Neural cell (in vitro differentiated cells): Measurements from ENCODE around the gene RAB3IP. TPM values are rescaled to one million over a fixed set of nuclear protein-coding genes. Genes with fewer than 3 reads are reported as not detected.

Experiments
- H2AFZ ChIP-seq: fragments of 200-600, 300-800 bp; sonication (generic), shearing (Covaris generic); 2 replicates; pipeline ENCODE4 v1.6.0; 2014; ENCODE audit warnings: low read depth, mild to moderate bottlenecking, antibody characterized with exemption, low read length, moderate library complexity
- H3F3A ChIP-seq: fragments of 200-600 bp; shearing (Covaris generic); 2 replicates; pipeline ENCODE4 v1.6.1; 2016; ENCODE audit warnings: mild to moderate bottlenecking, moderate library complexity, mixed read lengths, antibody characterized with exemption, low read length; ENCODE audit not compliant: insufficient read depth, poor library complexity, severe bottlenecking
- H3K27ac ChIP-seq: fragments of 200-600, 300-800 bp; sonication (generic), shearing (Covaris generic); 2 replicates; pipeline ENCODE4 v1.5.1; 2014; ENCODE audit warnings: mild to moderate bottlenecking, low read length, moderate library complexity
- H3K27me3 ChIP-seq: fragments of 300-800, 200-600 bp; sonication (generic), shearing (Covaris generic); 2 replicates; pipeline ENCODE4 v1.6.0; 2014; ENCODE audit warnings: mild to moderate bottlenecking, low read depth, low read length, moderate library complexity; ENCODE audit not compliant: insufficient read depth
- H3K36me3 ChIP-seq: fragments of 300-800, 200-600 bp; sonication (generic), shearing (Covaris generic); 2 replicates; pipeline ENCODE4 v1.5.1; 2014; ENCODE audit warnings: mild to moderate bottlenecking, antibody characterized with exemption, low read length, moderate library complexity; ENCODE audit not compliant: insufficient read depth
- H3K4me2 ChIP-seq: fragments of 300-800, 200-600 bp; sonication (generic), shearing (Covaris generic); 2 replicates; pipeline ENCODE4 v1.6.0; 2014; ENCODE audit warnings: mild to moderate bottlenecking, low read length
- H3K4me3 ChIP-seq: fragments of 300-800, 200-600 bp; sonication (generic), shearing (Covaris generic); 2 replicates; pipeline ENCODE4 v1.5.1; 2014; ENCODE audit warnings: mild to moderate bottlenecking, low read length, moderate library complexity
- H3K79me2 ChIP-seq: fragments of 200-600 bp; shearing (Covaris generic); replicated peaks from 2 replicates; pipeline ENCODE4 v1.6.0; 2014; ENCODE audit warnings: mild to moderate bottlenecking, low read length, moderate library complexity; ENCODE audit not compliant: insufficient read depth
- H3K9ac ChIP-seq: fragments of 300-800, 200-600 bp; sonication (generic), shearing (Covaris generic); 2 replicates; pipeline ENCODE4 v1.6.1; 2016; ENCODE audit warnings: mild to moderate bottlenecking, low read length, mixed read lengths
- H3K9me2 ChIP-seq: fragments of 200-600 bp; shearing (Covaris generic); 2 replicates; pipeline ENCODE4 v1.6.1; 2016; ENCODE audit warnings: mild to moderate bottlenecking, low read length, mixed read lengths; ENCODE audit not compliant: insufficient read depth
- H3K9me3 ChIP-seq: fragments of 200-600, 300-800 bp; sonication (generic), shearing (Covaris generic); 2 replicates; pipeline ENCODE4 v1.6.1; 2016; ENCODE audit warnings: mild to moderate bottlenecking, mixed run types, low read length, moderate library complexity, mixed read lengths
- H4K20me1 ChIP-seq: fragments of 200-600 bp; shearing (Covaris generic); 2 replicates; pipeline ENCODE4 v1.6.1; 2016; ENCODE audit warnings: mild to moderate bottlenecking, mixed run types; ENCODE audit not compliant: insufficient read depth
- EP300 ChIP-seq: fragments of 450-650 bp; conservative IDR thresholded peaks from 2 replicates; pipeline ENCODE4 v1.6.1; 2014; ENCODE audit warnings: antibody characterized with exemption, mild to moderate bottlenecking, moderate library complexity; ENCODE audit not compliant: poor library complexity, severe bottlenecking
- EZH2 ChIP-seq: fragments of 200-600, 300-800 bp; shearing (Covaris generic), sonication (generic); IDR thresholded peaks from 2 replicates; pipeline ENCODE4 v1.6.1; 2014; ENCODE audit warnings: antibody characterized with exemption, low read length, borderline replicate concordance, mild to moderate bottlenecking; ENCODE audit not compliant: insufficient read depth, poor library complexity, severe bottlenecking
- MXI1 ChIP-seq: fragments of 450-650 bp; conservative IDR thresholded peaks from 2 replicates; pipeline ENCODE4 v1.6.1; 2014; ENCODE audit warnings: antibody characterized with exemption, mild to moderate bottlenecking; ENCODE audit not compliant: poor library complexity, severe bottlenecking
- POLR2AphosphoS5 ChIP-seq: IDR thresholded peaks from 2 replicates; pipeline ENCODE4 v1.6.1; 2012
- RAD21 ChIP-seq: fragments of 450-650 bp; conservative IDR thresholded peaks from 2 replicates; pipeline ENCODE4 v1.6.1; 2014; ENCODE audit warnings: antibody characterized with exemption, mild to moderate bottlenecking, moderate library complexity
- SMC3 ChIP-seq: fragments of 450-650 bp; conservative IDR thresholded peaks from 2 replicates; pipeline ENCODE4 v1.6.1; 2014; ENCODE audit warnings: antibody characterized with exemption, mild to moderate bottlenecking, moderate library complexity; ENCODE audit not compliant: poor library complexity
- TAF1 ChIP-seq: IDR thresholded peaks from 2 replicates; pipeline ENCODE4 v1.6.1; 2012; ENCODE audit warnings: low read depth
- polyA plus RNA-seq: library from polyadenylated mRNA; depleted of rRNA; stranded (reverse); fragments of >200 nt; gene quantifications from 2 replicates; pipeline ENCODE4 v1.2.3, GENCODE V29; 2014
- TF ChIP-seq, protein P1 (sequence below): fragments of 450-650 bp; IDR thresholded peaks from 2 replicates; pipeline ENCODE4 v1.5.1; 2014; ENCODE audit warnings: antibody characterized with exemption, mild to moderate bottlenecking, moderate library complexity; ENCODE audit not compliant: poor library complexity, severe bottlenecking
- TF ChIP-seq, protein P2 (sequence below): IDR thresholded peaks from 2 replicates; pipeline ENCODE4 v1.6.1; 2012; ENCODE audit warnings: borderline replicate concordance

The RAB3IP gene
- polyA plus RNA-seq, 1 donor from 2014 or later: 24.6 TPM

DNA sequence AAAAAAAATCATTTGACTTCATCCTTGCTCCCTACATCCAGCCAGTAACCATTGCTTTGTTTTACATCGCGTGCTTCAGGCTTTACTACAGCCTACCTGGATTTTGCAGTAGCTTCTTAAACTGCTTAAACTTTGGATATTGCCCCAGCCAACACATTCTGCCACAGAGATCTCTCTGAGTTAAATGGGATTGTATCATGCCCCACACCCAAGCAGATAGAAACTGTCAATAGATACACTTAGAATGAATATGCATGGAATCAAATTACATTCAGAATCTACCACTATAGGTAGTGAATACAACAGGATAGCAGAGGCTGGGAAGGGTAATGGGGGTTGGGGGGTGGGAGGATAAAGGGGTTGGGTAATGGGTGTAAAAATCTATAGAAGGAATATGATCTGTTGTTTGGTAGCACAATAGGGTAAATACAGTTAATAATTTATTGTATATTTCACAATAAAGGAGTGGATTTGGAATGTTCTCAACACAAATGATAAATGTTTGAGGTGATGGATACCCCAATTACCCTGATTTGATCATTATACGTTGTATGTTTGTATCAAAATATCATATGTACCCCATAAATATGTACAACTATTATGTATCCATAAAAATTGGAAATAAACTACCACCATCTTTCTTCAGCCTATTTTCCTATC, 83.7 kb downstream of the RAB3IP start:
- H3K9me3 ChIP-seq: no peaks in the 10 kb centered on the region
- no peaks in the 10 kb centered on the region for H3K36me3 ChIP-seq
- no peak overlapping the region for H3K9ac ChIP-seq
- TF ChIP-seq TAF1 (no peak), EZH2 (no peak), EP300 (no peak)
- H3K4me3 ChIP-seq: no peak overlapping the region
- H3K79me2 ChIP-seq: no peaks in the 10 kb centered on the region
- H2AFZ ChIP-seq: no peak overlapping the region
- H3K4me2 ChIP-seq: no peak overlapping the region
- H3K9me2 ChIP-seq: no peaks in the 10 kb centered on the region
- H4K20me1 ChIP-seq: no peaks in the 10 kb centered on the region
- H3K27me3 ChIP-seq: no peaks in the 10 kb centered on the region
- no peak overlapping the region for H3K27ac ChIP-seq
- H3F3A ChIP-seq: no peaks in the 10 kb centered on the region

DNA sequence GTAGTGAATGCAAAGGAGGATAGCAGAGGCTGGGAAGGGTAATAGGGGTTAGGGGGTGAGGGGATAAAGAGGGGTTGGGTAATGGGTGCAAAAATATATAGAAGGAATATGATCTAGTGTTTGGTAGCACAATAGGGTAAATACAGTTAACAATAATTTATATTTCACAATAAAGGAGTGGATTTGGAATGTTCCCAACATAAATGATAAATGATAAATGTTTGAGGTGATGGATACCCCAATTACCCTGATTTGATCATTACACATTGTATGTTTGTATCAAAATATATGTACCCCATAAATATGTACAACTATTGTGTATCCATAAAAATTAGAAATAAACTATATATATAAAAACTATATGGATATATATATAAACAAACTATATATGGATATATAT, 85.4 kb downstream of the RAB3IP start:
- no peak overlapping the region for H2AFZ ChIP-seq
- no peak overlapping the region for H3K9ac ChIP-seq
- no peak overlapping the region for H3K4me3 ChIP-seq
- no peaks in the 10 kb centered on the region for H3K36me3 ChIP-seq
- TF ChIP-seq, protein P1, sequence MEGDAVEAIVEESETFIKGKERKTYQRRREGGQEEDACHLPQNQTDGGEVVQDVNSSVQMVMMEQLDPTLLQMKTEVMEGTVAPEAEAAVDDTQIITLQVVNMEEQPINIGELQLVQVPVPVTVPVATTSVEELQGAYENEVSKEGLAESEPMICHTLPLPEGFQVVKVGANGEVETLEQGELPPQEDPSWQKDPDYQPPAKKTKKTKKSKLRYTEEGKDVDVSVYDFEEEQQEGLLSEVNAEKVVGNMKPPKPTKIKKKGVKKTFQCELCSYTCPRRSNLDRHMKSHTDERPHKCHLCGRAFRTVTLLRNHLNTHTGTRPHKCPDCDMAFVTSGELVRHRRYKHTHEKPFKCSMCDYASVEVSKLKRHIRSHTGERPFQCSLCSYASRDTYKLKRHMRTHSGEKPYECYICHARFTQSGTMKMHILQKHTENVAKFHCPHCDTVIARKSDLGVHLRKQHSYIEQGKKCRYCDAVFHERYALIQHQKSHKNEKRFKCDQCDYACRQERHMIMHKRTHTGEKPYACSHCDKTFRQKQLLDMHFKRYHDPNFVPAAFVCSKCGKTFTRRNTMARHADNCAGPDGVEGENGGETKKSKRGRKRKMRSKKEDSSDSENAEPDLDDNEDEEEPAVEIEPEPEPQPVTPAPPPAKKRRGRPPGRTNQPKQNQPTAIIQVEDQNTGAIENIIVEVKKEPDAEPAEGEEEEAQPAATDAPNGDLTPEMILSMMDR: no peak
- TF ChIP-seq EP300 (no peak), MXI1 (no peak), TAF1 (no peak), POLR2AphosphoS5 (no peak), RAD21 (no peak), SMC3 (no peak)
- TF ChIP-seq, protein P2, sequence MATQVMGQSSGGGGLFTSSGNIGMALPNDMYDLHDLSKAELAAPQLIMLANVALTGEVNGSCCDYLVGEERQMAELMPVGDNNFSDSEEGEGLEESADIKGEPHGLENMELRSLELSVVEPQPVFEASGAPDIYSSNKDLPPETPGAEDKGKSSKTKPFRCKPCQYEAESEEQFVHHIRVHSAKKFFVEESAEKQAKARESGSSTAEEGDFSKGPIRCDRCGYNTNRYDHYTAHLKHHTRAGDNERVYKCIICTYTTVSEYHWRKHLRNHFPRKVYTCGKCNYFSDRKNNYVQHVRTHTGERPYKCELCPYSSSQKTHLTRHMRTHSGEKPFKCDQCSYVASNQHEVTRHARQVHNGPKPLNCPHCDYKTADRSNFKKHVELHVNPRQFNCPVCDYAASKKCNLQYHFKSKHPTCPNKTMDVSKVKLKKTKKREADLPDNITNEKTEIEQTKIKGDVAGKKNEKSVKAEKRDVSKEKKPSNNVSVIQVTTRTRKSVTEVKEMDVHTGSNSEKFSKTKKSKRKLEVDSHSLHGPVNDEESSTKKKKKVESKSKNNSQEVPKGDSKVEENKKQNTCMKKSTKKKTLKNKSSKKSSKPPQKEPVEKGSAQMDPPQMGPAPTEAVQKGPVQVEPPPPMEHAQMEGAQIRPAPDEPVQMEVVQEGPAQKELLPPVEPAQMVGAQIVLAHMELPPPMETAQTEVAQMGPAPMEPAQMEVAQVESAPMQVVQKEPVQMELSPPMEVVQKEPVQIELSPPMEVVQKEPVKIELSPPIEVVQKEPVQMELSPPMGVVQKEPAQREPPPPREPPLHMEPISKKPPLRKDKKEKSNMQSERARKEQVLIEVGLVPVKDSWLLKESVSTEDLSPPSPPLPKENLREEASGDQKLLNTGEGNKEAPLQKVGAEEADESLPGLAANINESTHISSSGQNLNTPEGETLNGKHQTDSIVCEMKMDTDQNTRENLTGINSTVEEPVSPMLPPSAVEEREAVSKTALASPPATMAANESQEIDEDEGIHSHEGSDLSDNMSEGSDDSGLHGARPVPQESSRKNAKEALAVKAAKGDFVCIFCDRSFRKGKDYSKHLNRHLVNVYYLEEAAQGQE: no peak
- H3K27ac ChIP-seq: no peak overlapping the region
- H3K79me2 ChIP-seq: no peaks in the 10 kb centered on the region
- H3F3A ChIP-seq: no peaks in the 10 kb centered on the region
- H4K20me1 ChIP-seq: no peaks in the 10 kb centered on the region
- H3K9me2 ChIP-seq: no peaks in the 10 kb centered on the region
- H3K9me3 ChIP-seq: no peaks in the 10 kb centered on the region
- H3K27me3 ChIP-seq: no peaks in the 10 kb centered on the region
- no peak overlapping the region for H3K4me2 ChIP-seq
